H1 (cell line): ENCODE data around the gene STXBP4. TPM values are rescaled to one million over a fixed set of nuclear protein-coding genes. Genes with fewer than 3 reads are reported as not detected.
A peak's percentile ranks its signal among the peaks of the same experiment; 100 is the strongest.

Experiments used
- CTCF ChIA-PET: fragments of 300-600 bp; sonication (Branson Sonifier 250); formaldehyde crosslinking; loops from one replicate; lab custom pipeline; 2021; ENCODE audit not compliant: partially characterized antibody; lab: Charles Lee
- POLR2A ChIA-PET: fragments of 300-600 bp; sonication (Branson Sonifier 250); formaldehyde crosslinking; loops from one replicate; lab custom pipeline; 2021; ENCODE audit warnings: inconsistent platforms; ENCODE audit not compliant: partially characterized antibody; lab: Charles Lee
- DNase-seq, 2 experiments: peaks; one replicate each; pipeline versions ENCODE4 v3.0.0 to v3.0.0-alpha.2; 2010 to 2022; ENCODE audit warnings: low spot score in 2 of 2, low read depth in 1 of 2, mixed read lengths in 1 of 2
- FAIRE-seq: peaks from 2 replicates; lab custom pipeline; 2011; peaks lifted over from hg19 to GRCh38; lab: Jason Lieb, UNC
- H2AFZ ChIP-seq: 2 replicates; pipeline ENCODE4 v1.8.1; 2012; ENCODE audit warnings: low read length, inconsistent platforms
- H2AK5ac ChIP-seq: 2 replicates; pipeline ENCODE4 v1.6.1; 2013; ENCODE audit warnings: low read depth, low read length
- H2BK120ac ChIP-seq: replicated peaks from 2 replicates; pipeline ENCODE3; 2013; ENCODE audit warnings: low read depth, low read length, inconsistent platforms
- H2BK12ac ChIP-seq: 2 replicates; pipeline ENCODE4 v1.6.1; 2013; ENCODE audit warnings: low read depth, low read length
- H2BK15ac ChIP-seq: 2 replicates; pipeline ENCODE4 v1.6.1; 2013; ENCODE audit warnings: low read length
- H2BK20ac ChIP-seq: 2 replicates; pipeline ENCODE4 v1.6.1; 2013; ENCODE audit warnings: low read length
- H2BK5ac ChIP-seq: 2 replicates; pipeline ENCODE4 v1.6.1; 2013; ENCODE audit warnings: low read depth, low read length
- H3K14ac ChIP-seq: 2 replicates; pipeline ENCODE4 v1.6.1; 2013; ENCODE audit warnings: inconsistent platforms; ENCODE audit not compliant: insufficient read length
- H3K18ac ChIP-seq: 2 replicates; pipeline ENCODE4 v1.6.1; 2013; ENCODE audit warnings: low read length; ENCODE audit errors: extremely low read depth
- H3K23ac ChIP-seq: 2 replicates; pipeline ENCODE4 v1.6.1; 2013; ENCODE audit warnings: inconsistent platforms; ENCODE audit not compliant: insufficient read length
- H3K23me2 ChIP-seq: 2 replicates; pipeline ENCODE4 v1.6.1; 2013; ENCODE audit warnings: low read depth, low read length
- H3K27ac ChIP-seq: 2 replicates; pipeline ENCODE4 v1.6.1; 2011; ENCODE audit warnings: low read depth, low read length, inconsistent platforms
- H3K27me3 ChIP-seq, 4 experiments: replicated peaks in 1 of 4; 1 replicate in 1 of 4; 2 replicates in 3 of 4; pipeline versions ENCODE4 v1.6.1 to v1.8.1; 2011 to 2013; ENCODE audit warnings: low read length in 3 of 4, mild to moderate bottlenecking in 3 of 4, inconsistent platforms in 2 of 4, mixed read lengths in 2 of 4, moderate library complexity in 1 of 4; ENCODE audit not compliant: control insufficient read depth in 3 of 4, insufficient read depth in 3 of 4; ENCODE audit errors: extremely low read depth in 1 of 4
- H3K36me3 ChIP-seq, 4 experiments: 2 replicates each; pipeline versions ENCODE4 v1.6.1 to v1.8.1; 2011 to 2013; ENCODE audit warnings: mild to moderate bottlenecking in 4 of 4, low read length in 3 of 4, moderate library complexity in 2 of 4, control low read depth in 1 of 4, inconsistent platforms in 1 of 4; ENCODE audit not compliant: insufficient read depth in 4 of 4, control insufficient read depth in 2 of 4
- H3K4ac ChIP-seq: replicated peaks from 2 replicates; pipeline ENCODE3; 2013; ENCODE audit warnings: low read length, low read depth, mixed read lengths, inconsistent platforms; ENCODE audit not compliant: insufficient read length
- H3K4me1 ChIP-seq, 4 experiments: replicated peaks in 1 of 4; 1 replicate in 1 of 4; 2 replicates in 3 of 4; pipeline versions ENCODE4 v1.6.1 to v1.8.1; 2011 to 2013; ENCODE audit warnings: low read length in 3 of 4, inconsistent platforms in 2 of 4, mixed read lengths in 1 of 4; ENCODE audit not compliant: insufficient read depth in 4 of 4, control insufficient read depth in 3 of 4
- H3K4me2 ChIP-seq, 2 experiments: 2 replicates each; pipeline versions ENCODE4 v1.6.1 to v1.8.1; 2011 to 2013; ENCODE audit warnings: low read depth in 2 of 2, low read length in 2 of 2, control low read depth in 1 of 2, inconsistent platforms in 1 of 2, mild to moderate bottlenecking in 1 of 2; ENCODE audit not compliant: insufficient read depth in 1 of 2
- H3K4me3 ChIP-seq, 4 experiments: fragments of 200-600, 300-600 bp in 1 of 4; sonication (generic), shearing (Covaris generic), sonication (Bioruptor Twin) in 1 of 4; 2 replicates each; pipeline versions ENCODE4 v1.5.1 to v1.8.1; 2011 to 2016; ENCODE audit warnings: low read length in 4 of 4, low read depth in 3 of 4, control low read depth in 2 of 4, inconsistent platforms in 2 of 4, mild to moderate bottlenecking in 2 of 4, mixed read lengths in 1 of 4, moderate library complexity in 1 of 4; ENCODE audit not compliant: insufficient read depth in 2 of 4; ENCODE audit errors: extremely low read depth in 1 of 4
- H3K56ac ChIP-seq: replicated peaks from 2 replicates; pipeline ENCODE3; 2013; ENCODE audit warnings: low read depth, mild to moderate bottlenecking, mixed read lengths, low read length, inconsistent platforms; ENCODE audit not compliant: insufficient read length
- H3K79me1 ChIP-seq: 2 replicates; pipeline ENCODE4 v1.6.1; 2013; ENCODE audit warnings: low read depth, low read length, control low read depth
- H3K79me2 ChIP-seq, 2 experiments: 2 replicates each; pipeline versions ENCODE4 v1.6.1 to v1.8.1; 2012 to 2013; ENCODE audit warnings: low read length in 2 of 2, mild to moderate bottlenecking in 2 of 2, inconsistent platforms in 1 of 2; ENCODE audit not compliant: insufficient read depth in 2 of 2, control insufficient read depth in 1 of 2
- H3K9ac ChIP-seq, 4 experiments: replicated peaks in 1 of 4; 1 replicate in 1 of 4; 2 replicates in 3 of 4; pipeline versions ENCODE4 v1.6.1 to v1.8.1; 2011 to 2013; ENCODE audit warnings: low read depth in 3 of 4, low read length in 3 of 4, control low read depth in 2 of 4, mild to moderate bottlenecking in 2 of 4, moderate library complexity in 2 of 4, inconsistent platforms in 1 of 4; ENCODE audit errors: extremely low read depth in 1 of 4
- H3K9me3 ChIP-seq, 2 experiments: 2 replicates each; pipeline versions ENCODE4 v1.6.1 to v1.8.1; 2012 to 2013; ENCODE audit warnings: mild to moderate bottlenecking in 2 of 2, moderate library complexity in 2 of 2, control low read depth in 1 of 2, inconsistent platforms in 1 of 2, low read depth in 1 of 2, low read length in 1 of 2, mixed read lengths in 1 of 2; ENCODE audit not compliant: insufficient read depth in 2 of 2
- H4K20me1 ChIP-seq, 2 experiments: replicated peaks in 1 of 2; 2 replicates each; pipeline versions ENCODE3 to v1.8.1; 2011 to 2013; ENCODE audit warnings: inconsistent platforms in 2 of 2, low read length in 2 of 2, mild to moderate bottlenecking in 1 of 2; ENCODE audit not compliant: insufficient read depth in 2 of 2, control insufficient read depth in 1 of 2
- H4K5ac ChIP-seq: 2 replicates; pipeline ENCODE4 v1.6.1; 2013; ENCODE audit warnings: low read length, low read depth, mixed read lengths, inconsistent platforms; ENCODE audit not compliant: insufficient read length
- H4K8ac ChIP-seq: 2 replicates; pipeline ENCODE4 v1.8.0; 2013; ENCODE audit warnings: mild to moderate bottlenecking, moderate library complexity, low read length, inconsistent platforms; ENCODE audit not compliant: insufficient read depth; ENCODE audit errors: extremely low read depth
- H4K91ac ChIP-seq: replicated peaks from 2 replicates; pipeline ENCODE3; 2013; ENCODE audit warnings: low read length, mixed read lengths, inconsistent platforms; ENCODE audit not compliant: insufficient read length
- POLR2AphosphoS5 ChIP-seq: IDR thresholded peaks from 2 replicates; pipeline ENCODE4 v1.6.1; 2011; ENCODE audit warnings: low read depth, low read length
- TAF1 ChIP-seq: IDR thresholded peaks from 2 replicates; pipeline ENCODE4 v1.6.1; 2011; ENCODE audit warnings: mild to moderate bottlenecking, low read depth, low read length
- WGBS, 2 experiments: shearing (Covaris generic) in 1 of 2; methylation state at CpG; one replicate each; pipeline versions ENCODE4 v1.1.6 to v1.1.7; 2013 to 2015; ENCODE audit warnings: low lambda C conversion rate in 2 of 2, mixed read lengths in 2 of 2, inconsistent platforms in 1 of 2, low coverage in 1 of 2, missing lambda C conversion rate in 1 of 2; ENCODE audit not compliant: insufficient replicate concordance in 2 of 2, insufficient coverage in 1 of 2, insufficient read length in 1 of 2; ENCODE audit errors: extremely low coverage in 1 of 2, missing lambda C conversion rate in 1 of 2; 5-methylcytosine and 5-hydroxymethylcytosine counted together
- polyA plus RNA-seq, 7 experiments: library from polyadenylated mRNA; depleted of rRNA in 3 of 7; stranded (reverse) in 5 of 7; unstranded in 2 of 7; fragments of >200 nt in 5 of 7; fragments of 200-250 nt in 2 of 7; gene quantifications; 1 replicate in 5 of 7; 2 replicates in 1 of 7; 4 replicates in 1 of 7; pipeline versions ENCODE4 v1.2.1 to v1.2.3, GENCODE V29; 2011 to 2013; ENCODE audit warnings: missing spikeins in 2 of 7, mixed read lengths in 2 of 7
- total RNA-seq: library from RNA; stranded (reverse); fragmentation: NEBNext Ultra II Directional; extraction: Animal tissue kit (Norgen Biotek cat#: 25700); gene quantifications from 2 replicates; pipeline ENCODE4 v1.2.1, GENCODE V29; 2021

The STXBP4 gene
- total and polyA plus RNA-seq, 2 of the 8 experiments (the other 6 are each of a cell fraction or from before 2014, with no cell fraction given), result 3.2 to 18.5 TPM

- TF ChIP-seq POLR2AphosphoS5 (peak; percentile 41; the same call in 1 of the 2 replicates), TAF1 (no peak)
- Histone ChIP-seq H3K4me1 (peaks cover 0 to 7% (median under 1%) of the 10 kb centered on the region in 4 experiments; a peak in 2 of 7 replicates), H3K27ac (peak overlapping the region; percentile 15; the same call in 1 of the 2 replicates), H3K9ac (no peak overlapping the region), H4K91ac (no peak overlapping the region), H3K18ac (no peak overlapping the region), H3K79me2 (no peaks in the 10 kb centered on the region), H3K4ac (no peak overlapping the region), H3K9me3 (no peaks in the 10 kb centered on the region), H2BK12ac (no peak overlapping the region), H4K5ac (no peak overlapping the region), H2BK15ac (no peak overlapping the region), H2AFZ (no peak overlapping the region), H3K56ac (no peak overlapping the region), H2BK120ac (no peak overlapping the region), H2BK5ac (no peak overlapping the region), H4K20me1 (peaks cover 1 to 2% of the 10 kb centered on the region in 2 experiments), H2AK5ac (no peak overlapping the region), H4K8ac (no peak overlapping the region), H3K4me3 (no peak overlapping the region), H3K79me1 (no peaks in the 10 kb centered on the region; the same call in 1 of the 2 replicates), H2BK20ac (no peak overlapping the region), H3K23me2 (no peaks in the 10 kb centered on the region), H3K36me3 (peaks cover 8 to 59% (median 33%) of the 10 kb centered on the region in 4 experiments), H3K4me2 (0 out of 4 replicates have a peak overlapping the region, but pooled peaks of 1 of the 2 experiments have one; percentile 17), H3K23ac (no peak overlapping the region), H3K27me3 (no peaks in the 10 kb centered on the region), H3K14ac (no peak overlapping the region)
- DNase-seq, result no peak
- ChIA-PET POLR2A (no interaction called here), CTCF (no interaction called here)
- 88% methylated on average over 3 of the region's 3 CpGs; no CpG with 5 or more reads in 1 of the 2 experiments for WGBS, 2 experiments
- no peak for FAIRE-seq
Measured at GRCh38 chr17:54956791-54957190, 11.8 kb upstream of the STXBP4 start.
